Stimulated activated CD4-positive, alpha-beta T cell treated with anti-CD3 and anti-CD28 coated beads, Interleukin-12 subunit alpha, Interleukin-12 subunit beta, amount 100 ng/mL, for 4 hours (primary cell): Measurements from ENCODE around the gene PRKAR1B.

Experiments
- DNase-seq: peaks from one replicate; pipeline ENCODE4 v3.0.0-alpha.2; 2020

PRKAR1B gene

GRCh38 chr7:739983-740942 lies 13.2 kb upstream of the PRKAR1B start:
- DNase-seq = no peak

GRCh38 chr7:739455-739982 lies 12.4 kb upstream of the PRKAR1B start:
- DNase-seq = no peak

DNA sequence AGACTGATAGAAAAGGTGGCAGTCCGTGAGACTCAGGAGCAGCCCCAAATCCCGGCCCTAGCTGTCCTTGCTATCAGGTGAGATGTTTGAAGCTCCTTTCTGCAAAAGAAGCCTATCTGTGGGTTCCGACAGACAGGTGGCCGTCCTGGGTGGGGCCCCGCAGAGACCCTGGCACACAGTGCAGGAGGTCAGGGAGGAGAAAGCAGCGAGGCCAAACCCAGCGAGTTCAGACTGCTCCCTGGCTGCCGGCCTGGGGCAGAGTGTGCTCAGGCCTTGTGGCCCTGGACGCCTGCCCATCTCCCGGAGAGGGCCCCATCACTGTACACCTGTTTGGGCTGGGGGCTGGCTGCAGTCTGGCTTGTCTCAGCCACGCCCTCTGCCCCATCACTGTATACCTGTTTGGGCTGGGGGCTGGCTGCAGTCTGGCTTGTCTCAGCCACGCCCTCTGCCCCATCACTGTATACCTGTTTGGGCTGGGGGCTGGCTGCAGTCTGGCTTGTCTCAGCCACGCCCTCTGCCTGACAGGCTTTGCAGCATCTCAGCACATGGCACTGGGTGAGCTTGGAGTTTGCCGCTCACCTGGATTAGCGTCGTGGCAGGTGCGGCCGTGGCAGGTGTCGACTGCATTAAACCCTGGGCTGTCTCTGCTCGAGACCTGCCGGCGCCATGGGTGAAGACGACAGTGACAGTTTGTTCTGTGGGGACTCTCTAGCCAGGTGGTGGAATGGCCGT lies 11.8 kb upstream of the PRKAR1B start:
- DNase-seq = no peak

DNA sequence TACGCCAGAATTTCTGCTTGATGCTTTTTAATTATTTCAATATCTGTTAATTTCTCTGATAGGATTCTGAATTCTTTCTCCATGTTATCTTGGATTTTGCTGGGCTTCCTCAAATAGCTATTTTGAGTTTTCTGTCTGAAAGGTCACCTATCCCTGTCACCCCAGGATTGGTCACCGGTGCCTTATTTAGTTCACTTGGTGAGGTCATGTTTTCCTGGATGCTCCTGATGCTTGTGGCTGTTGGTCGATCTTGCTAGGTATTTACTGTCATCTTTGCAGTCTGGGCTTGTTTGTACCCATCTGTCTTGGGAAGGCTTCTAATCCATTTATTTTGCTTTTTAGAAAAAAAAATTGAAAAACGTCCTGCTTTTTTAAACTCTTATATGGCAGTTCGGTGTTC lies 11.2 kb upstream of the PRKAR1B start:
- DNase-seq = no peak

DNA sequence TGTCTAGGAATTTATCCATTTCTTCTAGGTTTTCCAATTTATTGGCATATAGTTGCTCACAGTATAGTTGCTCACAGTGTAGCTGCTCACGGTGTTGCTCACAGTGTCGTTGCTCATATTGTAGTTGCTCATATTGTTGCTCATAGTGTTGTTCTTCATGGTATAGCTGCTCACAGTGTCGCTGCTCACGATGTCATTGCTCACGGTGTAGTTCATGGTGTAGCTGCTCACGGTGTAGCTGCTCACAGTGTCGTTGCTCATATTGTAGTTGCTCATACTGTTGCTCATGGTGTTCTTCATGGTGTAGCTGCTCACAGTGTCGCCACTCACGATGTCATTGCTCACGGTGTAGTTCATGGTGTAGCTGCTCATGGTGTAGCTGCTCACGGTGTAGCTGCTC lies 7.7 kb upstream of the PRKAR1B start:
- no peak for DNase-seq

DNA sequence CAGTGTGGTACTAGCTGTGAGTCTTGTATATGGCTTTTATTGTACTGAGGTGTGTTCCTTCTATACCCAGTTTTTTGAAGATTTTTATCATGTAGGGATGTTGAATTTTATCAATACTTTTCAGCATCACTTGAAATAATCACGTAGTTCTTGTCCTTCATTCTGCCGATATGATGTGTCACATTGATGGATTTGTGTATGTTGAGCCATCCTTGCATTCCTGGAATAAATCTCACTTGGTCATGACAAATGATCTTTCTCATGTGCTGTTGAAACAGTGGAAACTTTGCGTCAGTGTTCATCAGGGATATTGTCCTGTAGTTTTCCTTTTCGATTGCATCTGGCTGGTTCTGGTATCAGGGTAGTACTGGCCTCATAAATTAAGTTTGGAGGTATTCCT lies 7.1 kb upstream of the PRKAR1B start:
- no peak for DNase-seq

- no peak for DNase-seq
These were observed 5.5 kb upstream of the PRKAR1B start for GRCh38 chr7:732556-732955.

GRCh38 chr7:732094-732541 lies 5.0 kb upstream of the PRKAR1B start:
- DNase-seq = no peak

GRCh38 chr7:731440-732085 lies 4.5 kb upstream of the PRKAR1B start:
- no peak for DNase-seq

DNA sequence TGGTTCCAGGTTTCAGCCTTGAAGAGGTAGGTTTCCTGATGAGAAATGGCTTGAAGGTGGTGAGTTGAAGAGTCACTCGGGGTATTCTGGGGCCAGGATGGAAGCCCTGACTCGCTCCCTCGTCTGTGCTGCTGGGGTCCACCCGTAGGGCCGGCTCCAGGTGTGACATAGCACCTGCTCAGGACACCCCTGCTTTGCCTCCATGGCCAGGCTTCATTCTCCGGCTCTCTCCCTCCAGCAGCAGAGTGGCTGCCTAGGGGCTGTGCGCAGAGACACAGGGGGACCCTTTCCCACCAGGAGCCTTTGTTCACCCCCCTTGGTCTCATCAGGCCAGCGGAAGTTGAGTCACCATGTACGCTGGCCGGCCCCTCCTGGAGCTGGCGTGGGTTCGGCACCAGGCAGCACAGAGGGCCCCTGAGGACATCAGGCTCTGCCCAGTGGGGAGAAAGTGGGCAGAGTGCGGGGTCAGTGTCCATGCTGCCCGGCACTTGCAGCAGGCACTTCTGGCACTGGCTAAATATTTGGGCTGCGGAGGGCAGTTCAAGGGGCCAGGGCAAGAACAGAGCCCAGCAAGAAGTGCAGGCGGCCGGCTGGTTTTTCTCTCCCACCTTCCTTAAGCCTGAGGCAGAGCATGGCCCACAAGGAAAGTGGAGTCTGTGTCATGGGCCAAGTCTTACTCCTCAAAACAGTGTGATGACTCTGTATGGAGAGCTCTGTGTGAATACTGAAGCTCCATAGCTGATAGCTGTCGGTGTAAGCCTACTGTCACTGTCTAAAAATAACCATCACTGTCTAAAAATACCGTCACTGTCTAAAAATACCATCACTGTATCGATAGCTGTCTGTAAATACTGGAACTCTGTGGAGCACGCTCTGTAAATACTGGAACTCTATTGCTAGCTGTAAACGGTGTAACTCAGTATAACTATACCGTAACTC lies 3.7 kb upstream of the PRKAR1B start:
- no peak for DNase-seq

DNA sequence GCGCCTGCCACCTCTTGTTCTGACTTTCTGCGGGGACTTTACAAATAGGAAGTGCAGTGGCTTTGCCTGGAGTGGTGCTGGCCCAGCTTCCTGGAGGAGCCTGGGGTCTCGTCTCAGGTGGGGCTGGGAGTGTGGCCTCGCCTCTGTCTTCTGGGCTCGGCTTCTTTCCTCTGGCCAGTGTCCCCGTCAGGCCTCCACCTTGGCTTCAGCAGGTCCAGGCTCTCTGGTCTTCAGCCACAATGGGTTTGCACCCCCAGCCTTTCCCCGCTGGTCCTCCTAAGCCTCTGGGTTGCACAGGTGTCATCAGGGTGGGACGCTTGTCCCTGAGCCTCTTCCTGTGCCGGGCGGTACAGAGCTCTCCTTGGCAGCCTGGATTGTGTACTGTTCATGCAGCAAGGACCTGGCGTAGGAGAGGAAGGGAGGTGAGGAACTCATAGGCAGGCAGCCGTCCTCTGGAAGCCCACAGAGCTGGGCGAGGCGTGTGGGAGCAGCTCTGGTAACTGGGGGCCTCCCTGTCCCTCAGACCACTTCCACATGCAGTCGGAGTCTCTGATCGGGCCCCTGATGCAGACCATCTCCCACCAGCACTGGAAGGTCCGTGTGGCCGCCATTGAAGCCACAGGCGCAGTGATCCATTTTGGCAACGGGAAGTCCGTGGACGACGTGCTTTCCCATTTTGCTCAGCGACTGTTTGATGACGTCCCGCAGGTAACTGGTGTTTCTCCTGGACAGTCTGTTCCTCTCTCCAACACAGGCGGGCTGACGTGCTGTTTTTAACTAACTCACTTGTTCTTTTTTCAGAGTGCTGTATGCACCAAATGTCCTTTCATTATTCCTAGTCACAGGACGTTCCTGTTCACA lies 2.3 kb upstream of the PRKAR1B start:
- no peak for DNase-seq

- no peak for DNase-seq
These were observed 1.5 kb upstream of the PRKAR1B start for GRCh38 chr7:728602-729001.

- DNase-seq = no peak
These were observed 852 bp upstream of the PRKAR1B start for GRCh38 chr7:727806-728460.

GRCh38 chr7:726854-727103 lies 302 bp downstream of the PRKAR1B start:
- no peak for DNase-seq

DNA sequence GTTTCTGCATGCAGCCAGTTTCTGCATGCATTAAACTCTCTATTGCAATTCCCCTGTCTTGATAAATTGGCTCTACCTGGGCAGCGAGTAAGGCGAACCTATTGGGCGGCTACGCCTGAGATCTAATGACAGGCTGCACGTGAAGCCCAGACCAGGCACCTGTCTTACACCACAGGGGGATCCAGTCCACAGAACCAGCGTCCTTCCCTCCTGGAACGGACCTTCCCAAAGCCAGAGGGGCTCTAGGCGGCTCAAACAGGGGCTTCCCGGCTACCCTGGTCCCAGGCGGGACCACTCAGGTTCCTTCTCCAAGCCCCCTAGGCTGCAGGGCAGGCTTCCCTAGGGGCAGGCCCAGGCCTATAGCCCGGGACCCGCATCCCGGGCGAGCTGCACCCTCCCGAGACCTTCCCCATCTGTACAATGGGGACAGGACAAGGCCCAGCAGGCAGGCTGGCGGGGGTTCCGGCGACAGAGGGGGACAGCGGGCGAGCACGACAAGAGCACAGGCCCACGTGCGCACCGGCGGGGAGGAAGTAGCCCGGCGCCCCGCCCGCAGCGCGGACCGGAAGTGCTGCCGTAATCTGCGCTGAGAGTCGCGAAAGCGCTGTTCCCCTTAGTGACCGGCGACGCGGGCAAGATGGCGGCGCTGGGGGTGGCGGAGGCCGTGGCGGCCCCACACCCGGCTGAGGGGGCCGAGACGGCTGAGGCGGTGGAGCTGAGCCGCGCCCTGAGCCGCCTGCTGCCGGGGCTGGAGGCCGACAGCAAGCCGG lies 812 bp downstream of the PRKAR1B start, which contains the start of gene DNAAF5:
TSS of gene DNAAF5 (plus strand) at position 616 of the 770 bp plus-strand sequence. CDS start at position 638, 22 bp downstream.
- DNase-seq = peak; percentile 86

GRCh38 chr7:725223-726005 lies 1.7 kb downstream of the PRKAR1B start:
- no peak for DNase-seq

- DNase-seq = no peak
These were observed 2.8 kb downstream of the PRKAR1B start for GRCh38 chr7:724298-724697.

GRCh38 chr7:723541-723940 lies 3.5 kb downstream of the PRKAR1B start:
- no peak for DNase-seq
